HepG2 (cell line): Measurements from ENCODE around the gene UNCX. TPM values are rescaled to one million over a fixed set of nuclear protein-coding genes. Genes with fewer than 3 reads are reported as not detected.

Source experiments
- ATAC-seq: fragments of 200-7000 bp; cut with Tn5 transposase; 3 replicates; pipeline ENCODE4 v1.9.1; 2020; ENCODE audit warnings: mild to moderate bottlenecking, moderate library complexity
- BruUV-seq: library from RNA; stranded (reverse); fragments of 400-500 nt; replicated peaks from 2 replicates; lab custom pipeline; 2021; lab: Mats Ljungman, UMichigan
- CTCF ChIA-PET: fragments of 300-600 bp; formaldehyde crosslinking; extraction: SDS; loops from one replicate; lab custom pipeline; 2021; ENCODE audit warnings: low total read pairs, inconsistent platforms, low intra/inter-chr PET ratio; lab: Yijun Ruan, JAX
- POLR2A ChIA-PET: fragments of 350-600 bp; sonication (Branson Sonifier 250); formaldehyde crosslinking; loops from one replicate; lab custom pipeline; 2020; ENCODE audit warnings: antibody characterized with exemption, inconsistent platforms; lab: Yijun Ruan, JAX
- DNase-seq: peaks from one replicate; pipeline ENCODE4 v3.0.0-alpha.2; 2015; ENCODE audit warnings: low spot score
- FAIRE-seq: peaks from 3 replicates; lab custom pipeline; 2011; peaks lifted over from hg19 to GRCh38; lab: Jason Lieb, UNC
- H2AFZ ChIP-seq: one replicate; pipeline ENCODE4 v1.6.1; 2011; ENCODE audit warnings: low read length, inconsistent platforms
- H3K27ac ChIP-seq: fragments of 300-600 bp; 3 replicates; pipeline ENCODE4 v1.8.0; 2011; ENCODE audit warnings: mixed run types, mild to moderate bottlenecking, mixed read lengths, low read length, inconsistent platforms; ENCODE audit not compliant: insufficient read depth; ENCODE audit errors: extremely low read length
- H3K27me3 ChIP-seq, 2 experiments: fragments of 200-600 bp in 1 of 2; 2 replicates in 1 of 2; 3 replicates in 1 of 2; pipeline versions ENCODE4 v1.6.0 to v1.8.0; 2011; ENCODE audit warnings: low read length in 2 of 2, mild to moderate bottlenecking in 2 of 2, moderate library complexity in 2 of 2, inconsistent platforms in 1 of 2; ENCODE audit not compliant: insufficient read depth in 2 of 2, control insufficient read depth in 1 of 2
- H3K36me3 ChIP-seq, 2 experiments: fragments of 200-600 bp in 1 of 2; replicated peaks in 1 of 2; 2 replicates in 1 of 2; 3 replicates in 1 of 2; pipeline versions ENCODE4 v1.5.1 to v1.8.0; 2011; ENCODE audit warnings: low read length in 2 of 2, inconsistent platforms in 1 of 2; ENCODE audit not compliant: insufficient read depth in 2 of 2, control insufficient read depth in 1 of 2
- H3K4me1 ChIP-seq: 2 replicates; pipeline ENCODE4 v1.5.1; 2012; ENCODE audit warnings: low read length, inconsistent platforms; ENCODE audit not compliant: insufficient read depth
- H3K4me2 ChIP-seq: 2 replicates; pipeline ENCODE4 v1.6.0; 2011; ENCODE audit warnings: low read depth, low read length, inconsistent platforms
- H3K4me3 ChIP-seq, 3 experiments: fragments of 200-600 bp in 1 of 3; sonication (generic), shearing (Covaris generic) in 1 of 3; replicated peaks in 1 of 3; 2 replicates each; pipeline ENCODE4 v1.5.1; 2011 to 2016; ENCODE audit warnings: low read length in 3 of 3, inconsistent platforms in 2 of 3, low read depth in 2 of 3, mild to moderate bottlenecking in 2 of 3, control low read depth in 1 of 3, mixed read lengths in 1 of 3; ENCODE audit not compliant: insufficient read depth in 1 of 3
- H3K79me2 ChIP-seq: one replicate; pipeline ENCODE4 v1.6.1; 2011; ENCODE audit warnings: low read length, inconsistent platforms; ENCODE audit not compliant: insufficient read depth
- H3K9ac ChIP-seq: 2 replicates; pipeline ENCODE4 v1.6.0; 2011; ENCODE audit warnings: mild to moderate bottlenecking, low read depth, low read length, inconsistent platforms; ENCODE audit not compliant: insufficient read depth
- H3K9me3 ChIP-seq: 2 replicates; pipeline ENCODE4 v1.5.1; 2012; ENCODE audit warnings: mild to moderate bottlenecking, low read length
- H4K20me1 ChIP-seq: 2 replicates; pipeline ENCODE4 v1.6.0; 2011; ENCODE audit warnings: inconsistent platforms, mild to moderate bottlenecking, low read length, moderate library complexity; ENCODE audit not compliant: insufficient read depth
- ATF7 ChIP-seq, 2 experiments: fragments of 450-650 bp in 1 of 2; sonication (generic) in 1 of 2; formaldehyde crosslinking in 1 of 2; IDR thresholded peaks; 2 replicates each; pipeline versions ENCODE4 v1.4.0 to v1.6.1; 2016 to 2020; ENCODE audit warnings: antibody characterized with exemption in 1 of 2, mild to moderate bottlenecking in 1 of 2, missing genetic modification reagents in 1 of 2
- BRD4 ChIP-seq: sonication (generic); formaldehyde crosslinking; IDR thresholded peaks from 2 replicates; pipeline ENCODE4 v1.4.0; 2020; ENCODE audit warnings: missing genetic modification reagents
- RBM39 ChIP-seq: fragments of 200-400 bp; formaldehyde crosslinking; IDR thresholded peaks from one replicate; pipeline ENCODE4 v1.6.1; 2018; ENCODE audit warnings: antibody characterized with exemption, mild to moderate bottlenecking, low read depth, low read length; ENCODE audit not compliant: poor library complexity, severe bottlenecking
- ZBTB26 ChIP-seq: IDR thresholded peaks from 2 replicates; pipeline ENCODE4 v1.6.1; 2016; ENCODE audit warnings: missing compliant biosample characterization, missing genetic modification reagents, borderline replicate concordance
- WGBS: methylation state at CpG from one replicate; pipeline ENCODE4 v1.1.6; 2017; ENCODE audit warnings: low lambda C conversion rate; 5-methylcytosine and 5-hydroxymethylcytosine counted together
- in situ Hi-C: cut with HindIII; loops from 2 replicates; pipeline ENCODE4 v1.10.0; 2017; ENCODE audit warnings: low pct_unique_long_range_greater_than_20kb; ENCODE audit not compliant: extremely low pct_ligation_motif_present
- intact Hi-C: fragments of 100-400 bp; cut with micrococcal nuclease; formaldehyde crosslinking; loops from one replicate; pipeline ENCODE4 v1.10.0; 2022; ENCODE audit not compliant: unreplicated experiment
- polyA plus RNA-seq, 8 experiments: library from polyadenylated mRNA; depleted of rRNA in 3 of 8; stranded (reverse) in 7 of 8; unstranded in 1 of 8; fragments of >200 nt; fragmentation: Illumina TruSeq in 4 of 8; extraction: Trizol in 4 of 8; gene quantifications; 2 replicates each; pipeline versions ENCODE4 v1.2.1 to v1.2.3, GENCODE V29; 2011 to 2016; ENCODE audit warnings: low read depth in 4 of 8, missing spikeins in 1 of 8, mixed read lengths in 1 of 8; ENCODE audit not compliant: insufficient read depth in 1 of 8
- total RNA-seq, 5 experiments: library from RNA; depleted of rRNA; stranded (reverse); fragments of >200 nt; fragmentation: Illumina TruSeq; extraction: Trizol; gene quantifications; 2 replicates each; pipeline ENCODE4 v1.2.3, GENCODE V29; 2016; ENCODE audit warnings: low read depth in 1 of 5

The UNCX gene
- total and polyA plus RNA-seq, 2 of the 13 experiments (the other 11 are each of a cell fraction or from before 2014, with no cell fraction given): not detected

GRCh38 chr7:1274876-1275375 lies 42.3 kb downstream of the UNCX start:
- no peak for TF ChIP-seq BRD4 (CRISPR knock-in tag)
- peak; percentile 14 for TF ChIP-seq RBM39
- no peaks in the 10 kb centered on the region for H4K20me1 ChIP-seq
- CTCF ChIA-PET: no interaction called here
- POLR2A ChIA-PET: no interaction called here
- H3K4me3 ChIP-seq: no peak overlapping the region
- no peak overlapping the region for H3K4me2 ChIP-seq
- DNase-seq (no peak), ATAC-seq (peak; percentile 33; the same call in 2 of the 3 replicates), FAIRE-seq (no peak)
- BruUV-seq: no TSS peak
- H3K79me2 ChIP-seq: no peaks in the 10 kb centered on the region
- no peaks in the 10 kb centered on the region; the same call in 1 of the 2 replicates for H3K9me3 ChIP-seq
- in situ Hi-C loops: no loop called here
- intact Hi-C loops: no loop called here
- H3K9ac ChIP-seq: no peak overlapping the region
- no peaks in the 10 kb centered on the region for H3K36me3 ChIP-seq
- no peak overlapping the region for H3K27ac ChIP-seq
- 39% methylated on average over 4 of the region's 18 CpGs for WGBS
- H3K4me1 ChIP-seq: no peaks in the 10 kb centered on the region
- no peak overlapping the region for H2AFZ ChIP-seq
- H3K27me3 ChIP-seq: peaks cover 5 to 43% of the 10 kb centered on the region in 2 experiments; a peak in 3 of 5 replicates

GRCh38 chr7:1275451-1276381 lies 43.0 kb downstream of the UNCX start:
- H3K9me3 ChIP-seq: no peaks in the 10 kb centered on the region; the same call in 1 of the 2 replicates
- no TSS peak for BruUV-seq
- no peaks in the 10 kb centered on the region for H3K79me2 ChIP-seq
- H3K27me3 ChIP-seq: peaks cover 3 to 35% of the 10 kb centered on the region in 2 experiments; a peak in 3 of 5 replicates
- TF ChIP-seq ATF7 (IDR thresholded peaks at IDR 0.05): peak; percentile 62
- TF ChIP-seq ATF7 (CRISPR knock-in tag; IDR thresholded peaks at IDR 0.05): no peak
- no peak for TF ChIP-seq ZBTB26 (CRISPR knock-in tag)
- no peak; the same call in 2 of the 3 replicates for ATAC-seq
- CTCF ChIA-PET: no interaction called here
- DNase-seq: no peak
- H3K9ac ChIP-seq: no peak overlapping the region
- no peak overlapping the region for H3K4me2 ChIP-seq
- no peaks in the 10 kb centered on the region for H3K36me3 ChIP-seq
- H2AFZ ChIP-seq: no peak overlapping the region
- intact Hi-C loops (no loop called here), in situ Hi-C loops (no loop called here)
- H3K27ac ChIP-seq: no peak overlapping the region
- FAIRE-seq: no peak
- POLR2A ChIA-PET: no interaction called here
- WGBS: 57% methylated on average over 33 of the region's 61 CpGs
- H3K4me1 ChIP-seq: no peaks in the 10 kb centered on the region
- no peaks in the 10 kb centered on the region for H4K20me1 ChIP-seq
- H3K4me3 ChIP-seq: no peak overlapping the region
